Measurements from ENCODE around the gene SASS6.

GRCh38 chr1:100100202-100100601, 32.5 kb downstream of the SASS6 start:
- TF ChIP-seq POLR2A (IDR thresholded peaks at IDR 0.05; ENCODE audit: low read length) (no peak), GATA1 (IDR thresholded peaks at IDR 0.05; ENCODE audit: low read depth, low read length) (no peak)

Data from erythroblast (primary cell).